SK-N-SH (cell line): ENCODE measurements around the gene RABGAP1L. TPM values are rescaled to one million over a fixed set of nuclear protein-coding genes. Genes with fewer than 3 reads are reported as not detected.

ENCODE experiments used
- CTCF ChIA-PET: fragments of 300-600, 350-600 bp; formaldehyde crosslinking; extraction: SDS; loops from one replicate; lab custom pipeline; 2021; lab: Yijun Ruan, JAX
- POLR2A ChIA-PET: fragments of 350-600 bp; sonication (Branson Sonifier 250); formaldehyde crosslinking; extraction: SDS; loops from one replicate; lab custom pipeline; 2020; ENCODE audit warnings: antibody characterized with exemption, inconsistent platforms; lab: Yijun Ruan, JAX
- DNase-seq: peaks from one replicate; pipeline ENCODE4 v3.0.0; 2012
- H2AFZ ChIP-seq: fragments of 200-600 bp; sonication (generic); 2 replicates; pipeline ENCODE4 v1.8.1; 2016; ENCODE audit warnings: antibody characterized with exemption, mild to moderate bottlenecking, low read depth
- H3F3A ChIP-seq: fragments of 200-600 bp; sonication (generic); replicated peaks from 2 replicates; pipeline ENCODE3; 2016; ENCODE audit warnings: antibody characterized with exemption, mild to moderate bottlenecking; ENCODE audit not compliant: insufficient read depth
- H3K27ac ChIP-seq, 2 experiments: fragments of 200-500 bp in 1 of 2; fragments of 200-600 bp in 1 of 2; sonication (Bioruptor generic) in 1 of 2; sonication (generic), shearing (Covaris generic) in 1 of 2; 2 replicates each; pipeline versions ENCODE4 v1.5.1 to v1.6.1; 2014 to 2016; ENCODE audit warnings: low read depth in 2 of 2, inconsistent platforms in 1 of 2, low read length in 1 of 2, mild to moderate bottlenecking in 1 of 2, mixed read lengths in 1 of 2
- H3K27me3 ChIP-seq: fragments of 200-600 bp; sonication (generic), shearing (Covaris generic); 2 replicates; pipeline ENCODE4 v1.6.1; 2016; ENCODE audit warnings: mixed run types; ENCODE audit not compliant: insufficient read depth
- H3K36me3 ChIP-seq, 2 experiments: fragments of 200-500 bp in 1 of 2; fragments of 200-600 bp in 1 of 2; sonication (Bioruptor generic) in 1 of 2; sonication (generic) in 1 of 2; replicated peaks in 1 of 2; 2 replicates each; pipeline versions ENCODE3 to v1.5.1; 2014 to 2016; ENCODE audit warnings: low read length in 1 of 2, mild to moderate bottlenecking in 1 of 2; ENCODE audit not compliant: insufficient read depth in 2 of 2, control insufficient read depth in 1 of 2
- H3K4me1 ChIP-seq, 2 experiments: fragments of 200-500 bp in 1 of 2; fragments of 200-600 bp in 1 of 2; sonication (Bioruptor generic) in 1 of 2; sonication (generic), shearing (Covaris generic) in 1 of 2; 2 replicates each; pipeline versions ENCODE4 v1.5.1 to v1.6.1; 2014 to 2016; ENCODE audit warnings: low read depth in 1 of 2, low read length in 1 of 2, mixed run types in 1 of 2; ENCODE audit not compliant: insufficient read depth in 2 of 2, control insufficient read depth in 1 of 2
- H3K4me2 ChIP-seq: fragments of 200-600 bp; sonication (generic), shearing (Covaris generic); 2 replicates; pipeline ENCODE4 v1.6.1; 2017; ENCODE audit warnings: mixed run types
- H3K4me3 ChIP-seq, 2 experiments: fragments of 200-500 bp in 1 of 2; fragments of 200-600 bp in 1 of 2; sonication (Bioruptor generic) in 1 of 2; sonication (generic), shearing (Covaris generic) in 1 of 2; 2 replicates each; pipeline versions ENCODE4 v1.5.1 to v1.8.1; 2014 to 2016; ENCODE audit warnings: low read depth in 2 of 2, inconsistent platforms in 1 of 2, low read length in 1 of 2, mild to moderate bottlenecking in 1 of 2, mixed read lengths in 1 of 2, moderate library complexity in 1 of 2
- H3K79me2 ChIP-seq: fragments of 200-600 bp; sonication (generic); 2 replicates; pipeline ENCODE4 v1.8.1; 2017; ENCODE audit warnings: mild to moderate bottlenecking; ENCODE audit not compliant: insufficient read depth
- H3K9ac ChIP-seq: fragments of 200-600 bp; sonication (generic); 2 replicates; pipeline ENCODE4 v1.6.1; 2017; ENCODE audit warnings: mixed run types
- H3K9me2 ChIP-seq: fragments of 200-600 bp; sonication (generic); 2 replicates; pipeline ENCODE4 v1.6.1; 2017; ENCODE audit warnings: mixed run types
- H3K9me3 ChIP-seq: fragments of 200-600 bp; sonication (generic); 2 replicates; pipeline ENCODE4 v1.6.1; 2017; ENCODE audit warnings: mixed run types, mild to moderate bottlenecking, moderate library complexity
- H4K20me1 ChIP-seq: fragments of 200-600 bp; sonication (generic); 2 replicates; pipeline ENCODE4 v1.6.1; 2017; ENCODE audit warnings: mild to moderate bottlenecking, mixed run types; ENCODE audit not compliant: insufficient read depth
- EZH2phosphoT487 ChIP-seq: fragments of 200-600 bp; sonication (generic); IDR thresholded peaks from 2 replicates; pipeline ENCODE4 v1.6.1; 2017; ENCODE audit warnings: low read depth, mixed run types, mild to moderate bottlenecking, antibody characterized with exemption, moderate library complexity, borderline replicate concordance
- GATA2 ChIP-seq: sonication (generic); formaldehyde crosslinking; IDR thresholded peaks from 2 replicates; pipeline ENCODE4 v1.5.0; 2020; ENCODE audit warnings: mild to moderate bottlenecking, missing genetic modification reagents
- IRF3 ChIP-seq: fragments of 150-350 bp; IDR thresholded peaks from 2 replicates; pipeline ENCODE4 v1.6.1; 2016; ENCODE audit warnings: mild to moderate bottlenecking, low read depth, low read length
- JUND ChIP-seq: IDR thresholded peaks from 2 replicates; pipeline ENCODE4 v1.4.0; 2012
- NFIC ChIP-seq: IDR thresholded peaks from 2 replicates; pipeline ENCODE4 v1.4.0; 2012; ENCODE audit warnings: borderline replicate concordance
- PBX3 ChIP-seq: IDR thresholded peaks from 2 replicates; pipeline ENCODE4; 2012
- RAD21 ChIP-seq: IDR thresholded peaks from 2 replicates; pipeline ENCODE4 v1.6.1; 2012; ENCODE audit warnings: mild to moderate bottlenecking, low read length
- RCOR1 ChIP-seq: fragments of 150-350 bp; IDR thresholded peaks from 2 replicates; pipeline ENCODE4 v1.6.1; 2017; ENCODE audit warnings: antibody characterized with exemption, low read length
- REST ChIP-seq: IDR thresholded peaks from 2 replicates; pipeline ENCODE4 v1.6.1; 2012; ENCODE audit warnings: mild to moderate bottlenecking, low read depth, low read length, moderate library complexity
- RFX5 ChIP-seq: IDR thresholded peaks from 2 replicates; pipeline ENCODE4 v1.6.1; 2012; ENCODE audit warnings: mild to moderate bottlenecking, improper control_type of control experiment, low read length
- SIN3A ChIP-seq: IDR thresholded peaks from 2 replicates; pipeline ENCODE4 v1.6.1; 2012; ENCODE audit warnings: low read depth, mild to moderate bottlenecking, low read length, moderate library complexity, borderline replicate concordance
- TEAD4 ChIP-seq: IDR thresholded peaks from 2 replicates; pipeline ENCODE4 v1.4.0; 2012; ENCODE audit warnings: mild to moderate bottlenecking, borderline replicate concordance; ENCODE audit not compliant: insufficient read depth
- USF2 ChIP-seq: fragments of 150-350 bp; IDR thresholded peaks from 2 replicates; pipeline ENCODE4 v1.6.1; 2017; ENCODE audit warnings: antibody characterized with exemption, low read length, low read depth, borderline replicate concordance
- YY1 ChIP-seq: IDR thresholded peaks from 2 replicates; pipeline ENCODE4 v1.4.0; 2012; ENCODE audit warnings: low read depth, mild to moderate bottlenecking
- WGBS: methylation state at CpG from one replicate; pipeline ENCODE4 v1.1.6; 2017; ENCODE audit warnings: low lambda C conversion rate; 5-methylcytosine and 5-hydroxymethylcytosine counted together
- polyA plus RNA-seq, 3 experiments: library from polyadenylated mRNA; depleted of rRNA; stranded (reverse); fragments of >200 nt; gene quantifications; 2 replicates each; pipeline ENCODE4 v1.2.3, GENCODE V29; 2012
- TF ChIP-seq, protein P1 (sequence below): fragments of 200-600 bp; sonication (generic); IDR thresholded peaks from 2 replicates; pipeline ENCODE4 v1.6.1; 2017; ENCODE audit warnings: antibody characterized with exemption, mild to moderate bottlenecking, moderate library complexity
- TF ChIP-seq, protein P2 (sequence below): IDR thresholded peaks from 2 replicates; pipeline ENCODE4 v1.4.0; 2012; ENCODE audit warnings: low read depth
- TF ChIP-seq, protein P3 (sequence below): IDR thresholded peaks from 2 replicates; pipeline ENCODE4 v1.4.0; 2012; ENCODE audit warnings: low read depth, borderline replicate concordance

RABGAP1L gene
- polyA plus RNA-seq, 1 of the 3 experiments (the other 2 are of a cell fraction) = 7.2 TPM

GRCh38 chr1:174920093-174920492 lies 760.8 kb downstream of the RABGAP1L start (continued):
- TF ChIP-seq IRF3 (no peak), YY1 (no peak)
- TF ChIP-seq, protein P1, sequence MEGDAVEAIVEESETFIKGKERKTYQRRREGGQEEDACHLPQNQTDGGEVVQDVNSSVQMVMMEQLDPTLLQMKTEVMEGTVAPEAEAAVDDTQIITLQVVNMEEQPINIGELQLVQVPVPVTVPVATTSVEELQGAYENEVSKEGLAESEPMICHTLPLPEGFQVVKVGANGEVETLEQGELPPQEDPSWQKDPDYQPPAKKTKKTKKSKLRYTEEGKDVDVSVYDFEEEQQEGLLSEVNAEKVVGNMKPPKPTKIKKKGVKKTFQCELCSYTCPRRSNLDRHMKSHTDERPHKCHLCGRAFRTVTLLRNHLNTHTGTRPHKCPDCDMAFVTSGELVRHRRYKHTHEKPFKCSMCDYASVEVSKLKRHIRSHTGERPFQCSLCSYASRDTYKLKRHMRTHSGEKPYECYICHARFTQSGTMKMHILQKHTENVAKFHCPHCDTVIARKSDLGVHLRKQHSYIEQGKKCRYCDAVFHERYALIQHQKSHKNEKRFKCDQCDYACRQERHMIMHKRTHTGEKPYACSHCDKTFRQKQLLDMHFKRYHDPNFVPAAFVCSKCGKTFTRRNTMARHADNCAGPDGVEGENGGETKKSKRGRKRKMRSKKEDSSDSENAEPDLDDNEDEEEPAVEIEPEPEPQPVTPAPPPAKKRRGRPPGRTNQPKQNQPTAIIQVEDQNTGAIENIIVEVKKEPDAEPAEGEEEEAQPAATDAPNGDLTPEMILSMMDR = no peak

DNA sequence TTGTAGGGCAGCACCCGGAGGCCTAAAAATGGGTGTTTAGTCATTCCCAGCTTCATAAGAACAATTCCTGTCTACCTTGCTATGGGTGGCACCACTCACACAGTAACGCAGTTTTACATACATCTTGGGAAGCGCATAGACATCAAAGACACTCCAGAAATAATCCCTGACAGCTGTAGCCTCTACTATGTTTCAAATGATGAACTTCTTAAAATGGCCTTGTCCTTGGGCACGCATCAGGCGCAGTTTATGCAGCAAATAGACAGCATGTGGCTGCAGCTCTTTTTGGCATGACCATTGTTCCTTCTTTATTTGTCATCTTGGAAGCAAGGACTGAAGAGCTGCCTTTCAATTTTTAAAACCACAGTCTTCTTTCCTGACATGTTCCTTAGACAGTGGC lies 762.8 kb downstream of the RABGAP1L start:
- no peak overlapping the region for H3K27ac ChIP-seq
- TF ChIP-seq REST (no peak), RCOR1 (no peak), EZH2phosphoT487 (no peak), RAD21 (no peak), TEAD4 (no peak), PBX3 (no peak), NFIC (no peak), RFX5 (no peak), JUND (no peak), SIN3A (no peak), GATA2 (CRISPR knock-in tag) (no peak), USF2 (no peak)
- TF ChIP-seq, protein P2, sequence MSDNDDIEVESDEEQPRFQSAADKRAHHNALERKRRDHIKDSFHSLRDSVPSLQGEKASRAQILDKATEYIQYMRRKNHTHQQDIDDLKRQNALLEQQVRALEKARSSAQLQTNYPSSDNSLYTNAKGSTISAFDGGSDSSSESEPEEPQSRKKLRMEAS = no peak
- TF ChIP-seq, protein P3, sequence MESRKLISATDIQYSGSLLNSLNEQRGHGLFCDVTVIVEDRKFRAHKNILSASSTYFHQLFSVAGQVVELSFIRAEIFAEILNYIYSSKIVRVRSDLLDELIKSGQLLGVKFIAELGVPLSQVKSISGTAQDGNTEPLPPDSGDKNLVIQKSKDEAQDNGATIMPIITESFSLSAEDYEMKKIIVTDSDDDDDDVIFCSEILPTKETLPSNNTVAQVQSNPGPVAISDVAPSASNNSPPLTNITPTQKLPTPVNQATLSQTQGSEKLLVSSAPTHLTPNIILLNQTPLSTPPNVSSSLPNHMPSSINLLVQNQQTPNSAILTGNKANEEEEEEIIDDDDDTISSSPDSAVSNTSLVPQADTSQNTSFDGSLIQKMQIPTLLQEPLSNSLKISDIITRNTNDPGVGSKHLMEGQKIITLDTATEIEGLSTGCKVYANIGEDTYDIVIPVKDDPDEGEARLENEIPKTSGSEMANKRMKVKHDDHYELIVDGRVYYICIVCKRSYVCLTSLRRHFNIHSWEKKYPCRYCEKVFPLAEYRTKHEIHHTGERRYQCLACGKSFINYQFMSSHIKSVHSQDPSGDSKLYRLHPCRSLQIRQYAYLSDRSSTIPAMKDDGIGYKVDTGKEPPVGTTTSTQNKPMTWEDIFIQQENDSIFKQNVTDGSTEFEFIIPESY = no peak
- TF ChIP-seq, protein P1 = no peak
- 87% methylated on average over 5 of the region's 5 CpGs for WGBS
- no peaks in the 10 kb centered on the region for H3K36me3 ChIP-seq
- H3K9ac ChIP-seq = no peak overlapping the region
- no peaks in the 10 kb centered on the region for H3K9me3 ChIP-seq
- no peaks in the 10 kb centered on the region for H3F3A ChIP-seq
- no peaks in the 10 kb centered on the region for H3K79me2 ChIP-seq
- no peak for DNase-seq
- POLR2A ChIA-PET = no interaction called here
- H3K4me2 ChIP-seq = no peak overlapping the region
- H3K4me1 ChIP-seq = no peaks in the 10 kb centered on the region
- H3K9me2 ChIP-seq = no peaks in the 10 kb centered on the region
- CTCF ChIA-PET = interaction anchor here (1.2 kb wide), 1 partner anchor 731 kb away, joined by 4 read pairs; no protein-coding TSS in a partner anchor
- no peak overlapping the region for H2AFZ ChIP-seq
- H4K20me1 ChIP-seq = no peaks in the 10 kb centered on the region
- H3K27me3 ChIP-seq = no peaks in the 10 kb centered on the region
- H3K4me3 ChIP-seq = no peak overlapping the region
